HCT116 (cell line): ENCODE results near the gene RUNX1. TPM values are rescaled to one million over a fixed set of nuclear protein-coding genes. Genes with fewer than 3 reads are reported as not detected.

Experiments
- ATAC-seq: fragments of 200-7000 bp; cut with Tn5 transposase; 2 replicates; pipeline ENCODE4 v1.9.1; 2020; ENCODE audit warnings: mild to moderate bottlenecking, moderate library complexity
- BruUV-seq: library from RNA; stranded (reverse); fragments of 400-500 nt; replicated peaks from 2 replicates; lab custom pipeline; 2021; lab: Mats Ljungman, UMichigan
- CTCF ChIA-PET: fragments of 300-600 bp; sonication (Branson Sonifier 250); formaldehyde crosslinking; loops from one replicate; lab custom pipeline; 2021; ENCODE audit warnings: antibody characterized with exemption; lab: Charles Lee
- POLR2A ChIA-PET: fragments of 300-600, 350-600 bp; sonication (Branson Sonifier 250); formaldehyde crosslinking; loops from one replicate; lab custom pipeline; 2021; ENCODE audit warnings: antibody characterized with exemption; lab: Charles Lee
- RAD21 ChIA-PET, 2 experiments: fragments of 300-600 bp; sonication (Branson Sonifier 250); formaldehyde crosslinking; loops; one replicate each; lab custom pipeline; 2023; ENCODE audit warnings: low total read pairs in 2 of 2; ENCODE audit not compliant: uncharacterized antibody in 2 of 2, unreplicated experiment in 2 of 2, low non-redundant PET in 1 of 2; lab: Charles Lee
- DNase-seq: peaks from one replicate; pipeline ENCODE4 v3.0.0-alpha.2; 2010; ENCODE audit warnings: low read depth, low spot score
- H2AFZ ChIP-seq: fragments of 200-600 bp; shearing (Covaris generic), sonication (generic); 2 replicates; pipeline ENCODE4 v1.6.1; 2017; ENCODE audit warnings: low read depth, mixed run types, mixed read lengths, antibody characterized with exemption, low read length; ENCODE audit not compliant: poor library complexity, severe bottlenecking
- H3K27ac ChIP-seq: 2 replicates; pipeline ENCODE4 v1.5.1; 2012; ENCODE audit warnings: low read depth, low read length
- H3K27me3 ChIP-seq: fragments of 200-600 bp; sonication (generic); 2 replicates; pipeline ENCODE4 v1.6.1; 2016; ENCODE audit warnings: mixed run types, low read length, mixed read lengths; ENCODE audit not compliant: insufficient read depth
- H3K36me3 ChIP-seq, 2 experiments: fragments of 200-500 bp in 1 of 2; fragments of 200-600 bp in 1 of 2; sonication (Bioruptor generic) in 1 of 2; sonication (generic) in 1 of 2; 2 replicates each; pipeline versions ENCODE4 v1.5.1 to v1.6.1; 2014 to 2016; ENCODE audit warnings: low read length in 2 of 2, inconsistent platforms in 1 of 2, mixed read lengths in 1 of 2, mixed run types in 1 of 2; ENCODE audit not compliant: insufficient read depth in 2 of 2, control insufficient read depth in 1 of 2
- H3K4me1 ChIP-seq, 2 experiments: fragments of 200-600 bp in 1 of 2; sonication (generic) in 1 of 2; 2 replicates each; pipeline versions ENCODE4 v1.5.1 to v1.6.1; 2012 to 2017; ENCODE audit warnings: low read length in 2 of 2, inconsistent platforms in 1 of 2, mild to moderate bottlenecking in 1 of 2, mixed read lengths in 1 of 2, mixed run types in 1 of 2, moderate library complexity in 1 of 2; ENCODE audit not compliant: insufficient read depth in 2 of 2, control insufficient read depth in 1 of 2
- H3K4me2 ChIP-seq: fragments of 200-600 bp; sonication (generic); 2 replicates; pipeline ENCODE4 v1.6.1; 2017; ENCODE audit warnings: mixed run types, low read length, mixed read lengths
- H3K4me3 ChIP-seq, 2 experiments: fragments of 200-600 bp in 1 of 2; sonication (generic) in 1 of 2; replicated peaks in 1 of 2; 2 replicates each; pipeline ENCODE4 v1.5.1; 2011 to 2016; ENCODE audit warnings: low read length in 2 of 2, control low read depth in 1 of 2, low read depth in 1 of 2, mild to moderate bottlenecking in 1 of 2, mixed read lengths in 1 of 2, mixed run types in 1 of 2
- H3K79me2 ChIP-seq: fragments of 200-600 bp; sonication (generic); 2 replicates; pipeline ENCODE4 v1.6.1; 2017; ENCODE audit warnings: mild to moderate bottlenecking, mixed run types, low read length, moderate library complexity, mixed read lengths; ENCODE audit not compliant: insufficient read depth
- H3K9ac ChIP-seq: fragments of 200-600 bp; sonication (generic); 2 replicates; pipeline ENCODE4 v1.6.1; 2016; ENCODE audit warnings: low read length, mixed read lengths
- H3K9me2 ChIP-seq: fragments of 200-600 bp; sonication (generic), shearing (Covaris generic); 2 replicates; pipeline ENCODE4 v1.6.1; 2017; ENCODE audit warnings: mixed run types, mild to moderate bottlenecking, moderate library complexity; ENCODE audit not compliant: insufficient read depth
- H3K9me3 ChIP-seq, 2 experiments: fragments of 200-500 bp in 1 of 2; fragments of 200-600 bp in 1 of 2; sonication (Bioruptor generic) in 1 of 2; sonication (generic) in 1 of 2; 2 replicates each; pipeline ENCODE4 v1.6.1; 2014 to 2017; ENCODE audit warnings: low read length in 2 of 2, mixed read lengths in 2 of 2, inconsistent platforms in 1 of 2, low read depth in 1 of 2, mild to moderate bottlenecking in 1 of 2, mixed run types in 1 of 2, moderate library complexity in 1 of 2; ENCODE audit not compliant: control insufficient read depth in 1 of 2, insufficient read depth in 1 of 2
- H4K20me1 ChIP-seq: fragments of 200-600 bp; sonication (generic), shearing (Covaris generic); 2 replicates; pipeline ENCODE4 v1.6.1; 2017; ENCODE audit warnings: mixed run types, mild to moderate bottlenecking, moderate library complexity; ENCODE audit not compliant: insufficient read depth
- CEBPB ChIP-seq: IDR thresholded peaks from 2 replicates; pipeline ENCODE4 v1.6.1; 2012; ENCODE audit warnings: low read depth
- CTCF ChIP-seq, 3 experiments: fragments of 200-600 bp in 1 of 3; sonication (generic) in 1 of 3; IDR thresholded peaks in 2 of 3; conservative IDR thresholded peaks in 1 of 3; 2 replicates each; pipeline ENCODE4 v1.5.1; 2012 to 2017; ENCODE audit warnings: low read depth in 2 of 3, low read length in 2 of 3, antibody characterized with exemption in 1 of 3, borderline replicate concordance in 1 of 3, control low read depth in 1 of 3, mild to moderate bottlenecking in 1 of 3, mixed read lengths in 1 of 3, mixed run types in 1 of 3, moderate library complexity in 1 of 3; ENCODE audit not compliant: insufficient read depth in 1 of 3
- EGR1 ChIP-seq: IDR thresholded peaks from 2 replicates; pipeline ENCODE4 v1.6.1; 2012; ENCODE audit warnings: low read depth
- EZH2phosphoT487 ChIP-seq: fragments of 200-600 bp; IDR thresholded peaks from 2 replicates; pipeline ENCODE4 v1.6.1; 2018; ENCODE audit warnings: antibody characterized with exemption, borderline replicate concordance
- FOSL1 ChIP-seq: IDR thresholded peaks from 2 replicates; pipeline ENCODE4 v1.6.1; 2012; ENCODE audit warnings: low read depth
- JUND ChIP-seq: IDR thresholded peaks from 2 replicates; pipeline ENCODE4 v1.6.1; 2012
- MAX ChIP-seq: IDR thresholded peaks from 2 replicates; pipeline ENCODE4 v1.6.1; 2012
- POLR2A ChIP-seq: IDR thresholded peaks from 2 replicates; pipeline ENCODE4 v1.7.0; 2011; ENCODE audit warnings: borderline replicate concordance; ENCODE audit not compliant: insufficient read depth, insufficient read length; ENCODE audit errors: extremely low read depth
- RAD21 ChIP-seq: IDR thresholded peaks from 2 replicates; pipeline ENCODE4 v1.6.1; 2012; ENCODE audit warnings: low read depth, mild to moderate bottlenecking
- SIN3A ChIP-seq: IDR thresholded peaks from 2 replicates; pipeline ENCODE4 v1.6.1; 2012; ENCODE audit warnings: low read depth
- SRF ChIP-seq: IDR thresholded peaks from 2 replicates; pipeline ENCODE4 v1.6.1; 2012; ENCODE audit warnings: low read depth
- TCF7L2 ChIP-seq: IDR thresholded peaks from 2 replicates; pipeline ENCODE4 v1.7.0; 2011; ENCODE audit warnings: borderline replicate concordance, inconsistent platforms; ENCODE audit not compliant: insufficient read depth, insufficient read length; ENCODE audit errors: extremely low read depth
- ZBTB33 ChIP-seq: IDR thresholded peaks from 2 replicates; pipeline ENCODE4 v1.6.1; 2011; ENCODE audit warnings: mild to moderate bottlenecking, low read length, moderate library complexity; ENCODE audit not compliant: insufficient replicate concordance; ENCODE audit errors: extremely low read depth
- ZFX ChIP-seq: fragments of 450-650 bp; IDR thresholded peaks from 2 replicates; pipeline ENCODE4 v1.6.1; 2017
- ZNF274 ChIP-seq: fragments of 200-500 bp; sonication (Bioruptor generic); IDR thresholded peaks from 2 replicates; pipeline ENCODE4 v1.6.1; 2014; ENCODE audit warnings: mild to moderate bottlenecking, low read depth, low read length, inconsistent platforms
- intact Hi-C: fragments of 100-400 bp; cut with micrococcal nuclease; formaldehyde crosslinking; loops from 2 replicates; pipeline ENCODE4 v1.10.0; 2022
- total RNA-seq: library from RNA; stranded (reverse); gene quantifications from one replicate; pipeline ENCODE4 v1.2.1, GENCODE V29; 2021; ENCODE audit not compliant: unreplicated experiment

Gene RUNX1
- total RNA-seq, 1 experiment from 2014 or later = 33.5 TPM

- no peaks in the 10 kb centered on the region for H4K20me1 ChIP-seq
- intact Hi-C loops = no loop called here
- ChIA-PET CTCF (no interaction called here), RAD21 (no interaction called here), POLR2A (interaction anchor here (1.0 kb wide), 1 partner anchor 12 kb away, joined by 3 read pairs; no protein-coding TSS in a partner anchor)
- TF ChIP-seq EZH2phosphoT487 (no peak), SRF (no peak), ZNF274 (no peak), ZFX (no peak), RAD21 (no peak), FOSL1 (no peak), ZBTB33 (no peak), EGR1 (no peak), POLR2A (no peak)
- H3K4me3 ChIP-seq = no peak overlapping the region
- no peak overlapping the region for H3K4me2 ChIP-seq
- H3K9me3 ChIP-seq = no peaks in the 10 kb centered on the region
- peaks cover 0 to 9% of the 10 kb centered on the region in 2 experiments; a peak in 1 of 4 replicates for H3K4me1 ChIP-seq
- no peak overlapping the region for H3K27ac ChIP-seq
- peaks cover 8 to 28% of the 10 kb centered on the region in 2 experiments; a peak in 2 of 4 replicates for H3K36me3 ChIP-seq
- ATAC-seq (no peak), DNase-seq (no peak)
- no TSS peak for BruUV-seq
- no peak overlapping the region for H3K9ac ChIP-seq
- no peaks in the 10 kb centered on the region for H3K79me2 ChIP-seq
- H2AFZ ChIP-seq = no peak overlapping the region
- H3K27me3 ChIP-seq = no peaks in the 10 kb centered on the region
- no peaks in the 10 kb centered on the region for H3K9me2 ChIP-seq
Observed at GRCh38 chr21:34825101-34825500, 224.0 kb downstream of the RUNX1 start.

- RAD21 ChIA-PET = no interaction called here
- no peaks in the 10 kb centered on the region for H4K20me1 ChIP-seq
- H3K9me2 ChIP-seq = no peaks in the 10 kb centered on the region
- no peak for ATAC-seq
- BruUV-seq = no TSS peak
- H3K4me2 ChIP-seq = no peak overlapping the region
- no peak overlapping the region for H3K27ac ChIP-seq
- no peak for DNase-seq
- TF ChIP-seq SIN3A (no peak), JUND (no peak), SRF (no peak), ZBTB33 (no peak), CEBPB (no peak), TCF7L2 (no peak), POLR2A (no peak), MAX (no peak), CTCF (IDR thresholded peaks at IDR 0.05 in 2 of 3, conservative IDR thresholded peaks at IDR 0.05 in 1 of 3; ENCODE audit: borderline replicate concordance in 1 of 3, insufficient read depth in 1 of 3, low read depth in 2 of 3, low read length in 2 of 3) (no peak)
- peaks cover 4 to 28% of the 10 kb centered on the region in 2 experiments; a peak in 2 of 4 replicates for H3K36me3 ChIP-seq
- intact Hi-C loops = no loop called here
- H3K9ac ChIP-seq = no peak overlapping the region
- no peak overlapping the region for H2AFZ ChIP-seq
- peaks cover 0 to 9% of the 10 kb centered on the region in 2 experiments; a peak in 1 of 4 replicates for H3K4me1 ChIP-seq
- no peaks in the 10 kb centered on the region for H3K27me3 ChIP-seq
- no peaks in the 10 kb centered on the region for H3K9me3 ChIP-seq
- CTCF ChIA-PET = no interaction called here
- H3K79me2 ChIP-seq = no peaks in the 10 kb centered on the region
- no peak overlapping the region for H3K4me3 ChIP-seq
- POLR2A ChIA-PET = no interaction called here
Observed at GRCh38 chr21:34824314-34824713, 224.8 kb downstream of the RUNX1 start.
